A673 (cell line): ENCODE data around the gene GTF3C1. TPM values are rescaled to one million over a fixed set of nuclear protein-coding genes. Genes with fewer than 3 reads are reported as not detected.

Experiments
- BruUV-seq: library from RNA; stranded (reverse); fragments of 400-500 nt; replicated peaks from 2 replicates; lab custom pipeline; 2021; lab: Mats Ljungman, UMichigan
- CTCF ChIA-PET: fragments of 300-600 bp; sonication (Branson Sonifier 250); formaldehyde crosslinking; loops from one replicate; lab custom pipeline; 2022; ENCODE audit warnings: antibody characterized with exemption; lab: Charles Lee
- POLR2A ChIA-PET: fragments of 300-600 bp; sonication (Branson Sonifier 250); formaldehyde crosslinking; loops from one replicate; lab custom pipeline; 2022; ENCODE audit warnings: antibody characterized with exemption; ENCODE audit not compliant: low non-redundant PET; lab: Charles Lee
- DNase-seq: peaks from one replicate; pipeline ENCODE4 v3.0.0-alpha.2; 2015; ENCODE audit warnings: low spot score
- H3K27ac ChIP-seq: fragments of 200-600 bp; sonication (generic); 2 replicates; pipeline ENCODE4 v1.5.1; 2016; ENCODE audit warnings: mixed run types, low read depth, mild to moderate bottlenecking, mixed read lengths, antibody characterized with exemption, low read length; ENCODE audit not compliant: poor library complexity, severe bottlenecking
- H3K27me3 ChIP-seq: fragments of 200-600 bp; sonication (generic); replicated peaks from 2 replicates; pipeline ENCODE4 v1.6.1; 2017; ENCODE audit warnings: mixed run types, low read depth, mild to moderate bottlenecking, mixed read lengths, antibody characterized with exemption, low read length; ENCODE audit not compliant: insufficient read depth, poor library complexity
- H3K36me3 ChIP-seq: fragments of 200-600 bp; sonication (generic); 2 replicates; pipeline ENCODE4 v1.6.1; 2016; ENCODE audit warnings: mixed run types, mild to moderate bottlenecking, mixed read lengths, antibody characterized with exemption, low read length; ENCODE audit not compliant: insufficient read depth, poor library complexity, severe bottlenecking
- H3K4me1 ChIP-seq: fragments of 200-600 bp; sonication (generic); 2 replicates; pipeline ENCODE4 v1.6.1; 2017; ENCODE audit warnings: mixed run types, mild to moderate bottlenecking, mixed read lengths, antibody characterized with exemption, low read length; ENCODE audit not compliant: insufficient read depth, poor library complexity, severe bottlenecking
- H3K4me3 ChIP-seq: fragments of 200-600 bp; sonication (generic); 2 replicates; pipeline ENCODE4 v1.5.1; 2016; ENCODE audit warnings: low read depth, mixed run types, mild to moderate bottlenecking, mixed read lengths, low read length; ENCODE audit not compliant: poor library complexity, severe bottlenecking
- H3K9me3 ChIP-seq: fragments of 200-600 bp; sonication (generic); 2 replicates; pipeline ENCODE4 v1.6.1; 2016; ENCODE audit warnings: mixed run types, low read depth, mild to moderate bottlenecking, mixed read lengths, antibody characterized with exemption, low read length; ENCODE audit not compliant: poor library complexity, severe bottlenecking
- CTCF ChIP-seq: fragments of 300-800, 200-600 bp; sonication (generic); conservative IDR thresholded peaks from 2 replicates; pipeline ENCODE4 v1.5.1; 2017; ENCODE audit warnings: low read depth, mild to moderate bottlenecking, antibody characterized with exemption, low read length, moderate library complexity, mixed read lengths
- EZH2 ChIP-seq: fragments of 200-600 bp; sonication (generic); IDR thresholded peaks from 2 replicates; pipeline ENCODE4 v1.6.1; 2017; ENCODE audit warnings: borderline replicate concordance, low read depth, mild to moderate bottlenecking, mixed read lengths, antibody characterized with exemption, low read length; ENCODE audit not compliant: poor library complexity, severe bottlenecking
- intact Hi-C: fragments of 100-400 bp; cut with micrococcal nuclease; formaldehyde crosslinking; loops from one replicate; pipeline ENCODE4 v1.10.0; 2022; ENCODE audit not compliant: unreplicated experiment
- total RNA-seq: library from RNA; stranded (reverse); gene quantifications from 2 replicates; pipeline ENCODE4 v1.2.3, GENCODE V29; 2021

The GTF3C1 gene
- total RNA-seq, 1 experiment from 2014 or later, result 94.2 TPM

- H3K27ac ChIP-seq, result no peak overlapping the region
- POLR2A ChIA-PET, result no interaction called here
- TF ChIP-seq CTCF, result no peak
- no peak for TF ChIP-seq EZH2
- H3K4me3 ChIP-seq, result no peak overlapping the region
- no peaks in the 10 kb centered on the region for H3K9me3 ChIP-seq
- no TSS peak for BruUV-seq
- intact Hi-C loops, result no loop called here
- CTCF ChIA-PET, result no interaction called here
- no peak for DNase-seq
- H3K4me1 ChIP-seq, result no peaks in the 10 kb centered on the region
- no peaks in the 10 kb centered on the region for H3K27me3 ChIP-seq
- H3K36me3 ChIP-seq, result peaks cover 16% of the 10 kb centered on the region
These were observed 34.9 kb downstream of the GTF3C1 start for GRCh38 chr16:27514806-27515205.

- CTCF ChIA-PET, result no interaction called here
These were observed 37.9 kb downstream of the GTF3C1 start for GRCh38 chr16:27511657-27512448.

GRCh38 chr16:27508476-27508875 lies 41.2 kb downstream of the GTF3C1 start:
- CTCF ChIA-PET, result no interaction called here
- TF ChIP-seq CTCF (no peak), EZH2 (no peak)
- no TSS peak for BruUV-seq
- DNase-seq, result no peak
- H3K4me3 ChIP-seq, result no peak overlapping the region
- no peaks in the 10 kb centered on the region for H3K9me3 ChIP-seq
- peaks cover 55% of the 10 kb centered on the region for H3K36me3 ChIP-seq
- H3K27ac ChIP-seq, result no peak overlapping the region
- POLR2A ChIA-PET, result no interaction called here
- H3K27me3 ChIP-seq, result no peaks in the 10 kb centered on the region
- intact Hi-C loops, result no loop called here
- H3K4me1 ChIP-seq, result no peaks in the 10 kb centered on the region

More at GRCh38 chr16:27511657-27512448, 37.9 kb downstream of the GTF3C1 start:
- no TSS peak for BruUV-seq
- intact Hi-C loops, result no loop called here
- no peak for TF ChIP-seq CTCF
- no peak for TF ChIP-seq EZH2
- H3K36me3 ChIP-seq, result peaks cover 29% of the 10 kb centered on the region
- H3K27me3 ChIP-seq, result no peaks in the 10 kb centered on the region
- no peak for DNase-seq
- no peaks in the 10 kb centered on the region for H3K9me3 ChIP-seq
- POLR2A ChIA-PET, result no interaction called here
- H3K4me3 ChIP-seq, result no peak overlapping the region
- no peaks in the 10 kb centered on the region for H3K4me1 ChIP-seq
- H3K27ac ChIP-seq, result no peak overlapping the region
